Heart left ventricle (tissue), 16 donors: Measurements from ENCODE around the gene TACO1. TPM values are rescaled to one million over a fixed set of nuclear protein-coding genes. Genes with fewer than 3 reads are reported as not detected.

Experiments
- ATAC-seq, 4 donors: fragments of 200-7000 bp; cut with Tn5 transposase; one replicate each; pipeline ENCODE4 v1.9.1; 2020 to 2022; ENCODE audit warnings: moderate library complexity in 4 of 4, mild to moderate bottlenecking in 3 of 4, moderate number of reproducible peaks in 1 of 4
- DNase-seq, 5 donors: peaks; one replicate each; pipeline ENCODE4 v3.0.0-alpha.2; 2020
- H3K27ac ChIP-seq, 12 donors: fragments of 200-600 bp; sonication (generic) in 4 of 12; one replicate each; pipeline versions ENCODE4 v1.5.0 to v1.8.0; 2016 to 2022; ENCODE audit warnings: mild to moderate bottlenecking in 2 of 12
- H3K27me3 ChIP-seq, 9 donors: fragments of 200-600 bp; sonication (generic) in 2 of 9; one replicate each; pipeline versions ENCODE4 v1.5.1 to v1.8.0; 2016 to 2022; ENCODE audit warnings: mild to moderate bottlenecking in 3 of 9
- H3K36me3 ChIP-seq, 9 donors: fragments of 200-600 bp; sonication (generic) in 2 of 9; one replicate each; pipeline versions ENCODE4 v1.5.0 to v1.8.0; 2018 to 2022; ENCODE audit warnings: mild to moderate bottlenecking in 2 of 9
- H3K4me1 ChIP-seq, 12 donors: fragments of 200-600 bp; sonication (generic) in 4 of 12; one replicate each; pipeline versions ENCODE4 v1.5.0 to v1.8.0; 2016 to 2022; ENCODE audit warnings: mild to moderate bottlenecking in 3 of 12
- H3K4me3 ChIP-seq, 12 donors: fragments of 200-600 bp; sonication (generic) in 4 of 12; one replicate each; pipeline versions ENCODE4 v1.5.0 to v1.8.0; 2017 to 2022; ENCODE audit warnings: mild to moderate bottlenecking in 9 of 12, moderate library complexity in 4 of 12
- H3K9me3 ChIP-seq, 12 donors: fragments of 200-600 bp; sonication (generic) in 4 of 12; one replicate each; pipeline versions ENCODE4 v1.5.0 to v1.8.0; 2016 to 2022; ENCODE audit warnings: mild to moderate bottlenecking in 1 of 12
- CTCF ChIP-seq, 12 donors: fragments of 200-600 bp; sonication (generic) in 4 of 12; IDR thresholded peaks; one replicate each; pipeline versions ENCODE4 v1.5.0 to v1.8.0; 2018 to 2022; ENCODE audit warnings: antibody characterized with exemption in 12 of 12, mild to moderate bottlenecking in 5 of 12
- POLR2A ChIP-seq, 2 donors: fragments of 450-650 bp; IDR thresholded peaks; one replicate each; pipeline ENCODE4 v1.6.1; 2017; ENCODE audit warnings: antibody characterized with exemption in 2 of 2, mild to moderate bottlenecking in 2 of 2, moderate library complexity in 2 of 2
- WGBS, 4 donors: extraction: QIAGEN DNeasy Blood & Tissue Kit in 2 of 4; methylation state at CpG; one replicate each; pipeline versions ENCODE4 v1.1.5 to v1.1.7; 2013 to 2018; 5-methylcytosine and 5-hydroxymethylcytosine counted together
- intact Hi-C, 10 donors: fragments of 100-400 bp; cut with DNase I; formaldehyde crosslinking; loops; one replicate each; pipeline versions ENCODE4 v1.11.1 to v1.14.2; 2022
- polyA plus RNA-seq, 2 donors: library from polyadenylated mRNA; stranded (reverse); fragments of 200-250 nt; gene quantifications; one replicate each; pipeline ENCODE4 v1.2.3, GENCODE V29; 2013
- total RNA-seq, 9 donors: library from RNA; depleted of rRNA in 2 of 9; stranded (reverse); fragments of >200 nt in 2 of 9; fragmentation: NEBNext Ultra II Directional in 3 of 9; extraction: Animal tissue kit (Norgen Biotek cat#: 25700) in 3 of 9; gene quantifications; one replicate each; pipeline versions ENCODE4 v1.1.0 to v1.2.4, GENCODE V29; 2016 to 2023
- donor health status: ischemic (EF 13 %, LVEDD 7.1; RV severe dilation, severe dysfunction).
- donor health status: healthy with polysubstance abuse.
- donor health status: DM: no; HTN: yes; CAD: no.
- donor health status: DM: no; HTN: no; CAD: no.
- donor health status: ischemic (EF 25% LVEDD 6.9; RV normal size, moderate dysfunction).
- donor health status: ischemic (EF 25% LVEDD 5.7; RV mildly dilated, moderate dysfunction).
- donor health status: healthy.
- donor health status: DM: yes; HTN: yes; CAD: no.
- donor health status: ischemic (EF 35%, LVEDD 5.7; RV mildly dilated, moderate dysfunction).
- donor health status: nonischemic (EF 11% LVEDD 7.7; RV severe dilation, severe dysfunction).
- donor health status: DM: yes; HTN: yes; CAD: no.
- donor health status: PGD.
- donor health status: ischemic (EF 29% LVEDD 5.4; RV normal size, mild dysfunction).
- donor health status: nonischemic (EF 23%, LVEDD 6.1; RV moderate dilation, normal function).

The TACO1 gene
- total and polyA plus RNA-seq, 11 donors = 23.0 to 54.9 (median 44.7) TPM

- 0 to 1% (median 0%) methylated on average over 32 to 100 of the region's 100 CpGs for WGBS, 4 donors
- peak overlapping the region; percentile 67 to 96 (median 78) for H3K4me3 ChIP-seq
- H3K27me3 ChIP-seq = no peaks in the 10 kb centered on the region
- no peaks in the 10 kb centered on the region for H3K36me3 ChIP-seq
- no peaks in the 10 kb centered on the region for H3K9me3 ChIP-seq
- ATAC-seq (peak in 3 of 4 donors; percentile 13 to 26 (median 15)), DNase-seq (peak; percentile 75 to 87 (median 83))
- no peak for TF ChIP-seq CTCF (IDR thresholded peaks at IDR 0.05)
- TF ChIP-seq POLR2A (IDR thresholded peaks at IDR 0.05) = no peak
- H3K27ac ChIP-seq = peak overlapping the region; percentile 69 to 93 (median 88)
- peaks cover 2 to 52% (median 45%) of the 10 kb centered on the region in 12 donors for H3K4me1 ChIP-seq
- intact Hi-C loops = loop anchor here in 5 of 10 donors (2.0 to 10.0 kb wide), 4 partner anchors 52 to 80 kb away; partner anchors contain the start of gene LIMD2 (in 1 of the 5)
Measured at GRCh38 chr17:63622574-63623390, 22.1 kb downstream of the TACO1 start.

- Histone ChIP-seq H3K4me1 (peaks cover 6 to 62% (median 49%) of the 10 kb centered on the region in 12 donors), H3K9me3 (no peaks in the 10 kb centered on the region), H3K36me3 (peaks cover 0 to 10% (median 0%) of the 10 kb centered on the region in 9 donors), H3K27me3 (no peaks in the 10 kb centered on the region), H3K4me3 (peak overlapping the region; percentile 67 to 96 (median 78)), H3K27ac (peak overlapping the region in 11 of 12 donors; percentile 82 to 93 (median 88))
- intact Hi-C loops = loop anchor here in 5 of 10 donors (2.0 to 10.0 kb wide), 4 partner anchors 51 to 78 kb away; partner anchors contain the start of gene LIMD2 (in 1 of the 5)
- ATAC-seq (no peak), DNase-seq (no peak)
- no peak for TF ChIP-seq POLR2A (IDR thresholded peaks at IDR 0.05)
- no peak for TF ChIP-seq CTCF (IDR thresholded peaks at IDR 0.05)
- 24 to 26% (median 26%) methylated on average over 7 of the region's 7 CpGs for WGBS, 4 donors
Measured at GRCh38 chr17:63623786-63624530, 23.3 kb downstream of the TACO1 start.

- DNase-seq (no peak), ATAC-seq (no peak)
- Histone ChIP-seq H3K27me3 (no peaks in the 10 kb centered on the region), H3K9me3 (no peaks in the 10 kb centered on the region), H3K27ac (peak overlapping the region in 5 of 12 donors; percentile 82 to 93 (median 91)), H3K36me3 (peaks cover 0 to 15% (median 0%) of the 10 kb centered on the region in 9 donors), H3K4me3 (peak overlapping the region in 7 of 12 donors; percentile 77 to 96 (median 79)), H3K4me1 (peaks cover 6 to 68% (median 54%) of the 10 kb centered on the region in 12 donors)
- intact Hi-C loops = loop anchor here in 4 of 10 donors (5.0 to 10.0 kb wide), 3 partner anchors 53 to 78 kb away; partner anchors contain the start of gene LIMD2 (in 1 of the 4)
- TF ChIP-seq POLR2A (IDR thresholded peaks at IDR 0.05) = no peak
- TF ChIP-seq CTCF (IDR thresholded peaks at IDR 0.05) = no peak
- WGBS, 4 donors = 52 to 69% (median 65%) methylated on average over 1 of the region's 1 CpG
Measured at GRCh38 chr17:63624531-63624880, 23.8 kb downstream of the TACO1 start.
